Keratinocyte (primary cell): ENCODE data around the gene CFAP299. TPM values are rescaled to one million over a fixed set of nuclear protein-coding genes. Genes with fewer than 3 reads are reported as not detected.

Experiments used
- DNase-seq: peaks from one replicate; pipeline ENCODE4 v3.0.0-alpha.2; 2011; ENCODE audit warnings: low read depth, missing footprints, low spot score
- FAIRE-seq: peaks from 2 replicates; lab custom pipeline; 2011; peaks lifted over from hg19 to GRCh38; lab: Jason Lieb, UNC
- H2AFZ ChIP-seq: 2 replicates; pipeline ENCODE4 v1.6.0; 2012; ENCODE audit warnings: low read length, control low read depth, inconsistent platforms; ENCODE audit not compliant: control insufficient read depth
- H3K27ac ChIP-seq: 2 replicates; pipeline ENCODE4 v1.5.1; 2011; ENCODE audit warnings: low read length; ENCODE audit not compliant: control insufficient read depth, insufficient read depth
- H3K27me3 ChIP-seq: 3 replicates; pipeline ENCODE4 v1.6.0; 2011; ENCODE audit warnings: low read length; ENCODE audit not compliant: control insufficient read depth, insufficient read depth; ENCODE audit errors: extremely low read depth
- H3K36me3 ChIP-seq, 2 experiments: 2 replicates in 1 of 2; 3 replicates in 1 of 2; pipeline ENCODE4 v1.5.1; 2011; ENCODE audit warnings: low read length in 2 of 2, mild to moderate bottlenecking in 1 of 2; ENCODE audit not compliant: control insufficient read depth in 2 of 2, insufficient read depth in 2 of 2; ENCODE audit errors: extremely low read depth in 1 of 2
- H3K4me1 ChIP-seq: 3 replicates; pipeline ENCODE4 v1.5.1; 2011; ENCODE audit warnings: low read length; ENCODE audit not compliant: control insufficient read depth, insufficient read depth; ENCODE audit errors: extremely low read depth
- H3K4me2 ChIP-seq: 3 replicates; pipeline ENCODE4 v1.6.0; 2011; ENCODE audit warnings: low read depth, low read length; ENCODE audit not compliant: control insufficient read depth, insufficient read depth; ENCODE audit errors: extremely low read depth
- H3K4me3 ChIP-seq, 3 experiments: fragments of 200-600 bp in 1 of 3; sonication (generic) in 1 of 3; 2 replicates in 2 of 3; 3 replicates in 1 of 3; pipeline ENCODE4 v1.5.1; 2011 to 2016; ENCODE audit warnings: low read length in 3 of 3, mild to moderate bottlenecking in 3 of 3, control low read depth in 2 of 3, inconsistent platforms in 1 of 3, low read depth in 1 of 3, mixed read lengths in 1 of 3, mixed run types in 1 of 3, moderate library complexity in 1 of 3; ENCODE audit not compliant: control insufficient read depth in 2 of 3, insufficient read depth in 2 of 3; ENCODE audit errors: extremely low read depth in 1 of 3
- H3K79me2 ChIP-seq: 2 replicates; pipeline ENCODE4 v1.6.0; 2012; ENCODE audit warnings: low read length; ENCODE audit not compliant: control insufficient read depth, insufficient read depth
- H3K9ac ChIP-seq: 3 replicates; pipeline ENCODE4 v1.6.0; 2011; ENCODE audit warnings: low read length; ENCODE audit not compliant: control insufficient read depth, insufficient read depth; ENCODE audit errors: extremely low read depth
- H3K9me1 ChIP-seq: 3 replicates; pipeline ENCODE4 v1.6.0; 2011; ENCODE audit warnings: low read length; ENCODE audit not compliant: control insufficient read depth, insufficient read depth; ENCODE audit errors: extremely low read depth
- H3K9me3 ChIP-seq: 2 replicates; pipeline ENCODE4 v1.5.1; 2012; ENCODE audit warnings: low read depth, low read length; ENCODE audit not compliant: control insufficient read depth
- H4K20me1 ChIP-seq: 3 replicates; pipeline ENCODE4 v1.6.0; 2011; ENCODE audit warnings: low read length; ENCODE audit not compliant: control insufficient read depth, insufficient read depth; ENCODE audit errors: extremely low read depth
- CTCF ChIP-seq, 3 experiments: IDR thresholded peaks in 1 of 3; conservative IDR thresholded peaks in 1 of 3; optimal IDR thresholded peaks in 1 of 3; 2 replicates in 2 of 3; 3 replicates in 1 of 3; pipeline versions ENCODE3 to v1.5.1; 2011; ENCODE audit warnings: low read length in 3 of 3, mild to moderate bottlenecking in 3 of 3, moderate library complexity in 2 of 3, control low read depth in 1 of 3, inconsistent platforms in 1 of 3; ENCODE audit not compliant: insufficient read depth in 2 of 3; ENCODE audit errors: extremely low read depth in 1 of 3
- EZH2 ChIP-seq: IDR thresholded peaks from one replicate; pipeline ENCODE4 v1.6.1; 2012; ENCODE audit warnings: inconsistent platforms, mild to moderate bottlenecking, low read length, moderate library complexity
- dilution Hi-C: fragments of 300-500 bp; cut with MboI; formaldehyde crosslinking; loops from one replicate; pipeline ENCODE4 v1.7.0; 2020; ENCODE audit warnings: low sequenced_read_pairs; ENCODE audit not compliant: extremely low pct_ligation_motif_present
- polyA plus RNA-seq, 5 experiments: library from polyadenylated mRNA; depleted of rRNA in 3 of 5; stranded (reverse) in 3 of 5; stranded (forward) in 1 of 5; unstranded in 1 of 5; fragments of >200 nt; gene quantifications; 1 replicate in 1 of 5; 2 replicates in 3 of 5; 3 replicates in 1 of 5; pipeline versions ENCODE4 v1.2.1 to v1.2.3, GENCODE V29; 2011 to 2012; ENCODE audit warnings: missing spikeins in 2 of 5, low read depth in 1 of 5, low replicate concordance in 1 of 5

Gene CFAP299
- polyA plus RNA-seq, 1 donor (not counting 4 experiments of a cell fraction or from before 2014, with no cell fraction given) = 0.14 TPM

GRCh38 chr4:80475798-80476197, 140.3 kb downstream of the CFAP299 start:
- H3K27me3 ChIP-seq = no peaks in the 10 kb centered on the region
- H3K9me3 ChIP-seq = no peaks in the 10 kb centered on the region
- H3K27ac ChIP-seq = no peak overlapping the region
- no peak overlapping the region for H3K9ac ChIP-seq
- TF ChIP-seq CTCF (optimal IDR thresholded peaks at IDR 0.05 in 1 of 3, IDR thresholded peaks at IDR 0.05 in 1 of 3, conservative IDR thresholded peaks at IDR 0.05 in 1 of 3; ENCODE audit: extremely low read depth in 1 of 3, insufficient read depth in 2 of 3, low read length in 3 of 3) (no peak), EZH2 (no peak)
- H3K4me2 ChIP-seq = no peak overlapping the region
- no peak overlapping the region for H2AFZ ChIP-seq
- H3K36me3 ChIP-seq = no peaks in the 10 kb centered on the region
- dilution Hi-C loops = no loop called here
- no peaks in the 10 kb centered on the region for H3K79me2 ChIP-seq
- DNase-seq (no peak), FAIRE-seq (no peak)
- H3K4me1 ChIP-seq = no peaks in the 10 kb centered on the region
- H3K4me3 ChIP-seq = no peak overlapping the region
- no peaks in the 10 kb centered on the region for H4K20me1 ChIP-seq
- no peaks in the 10 kb centered on the region for H3K9me1 ChIP-seq

GRCh38 chr4:80484712-80485111, 149.2 kb downstream of the CFAP299 start:
- no peaks in the 10 kb centered on the region for H3K79me2 ChIP-seq
- H3K9me1 ChIP-seq = no peaks in the 10 kb centered on the region
- H3K4me3 ChIP-seq = no peak overlapping the region
- no peaks in the 10 kb centered on the region for H4K20me1 ChIP-seq
- H3K36me3 ChIP-seq = no peaks in the 10 kb centered on the region
- no peaks in the 10 kb centered on the region for H3K27me3 ChIP-seq
- no peak overlapping the region for H2AFZ ChIP-seq
- no peaks in the 10 kb centered on the region for H3K4me1 ChIP-seq
- dilution Hi-C loops = no loop called here
- TF ChIP-seq EZH2 (no peak), CTCF (optimal IDR thresholded peaks at IDR 0.05 in 1 of 3, IDR thresholded peaks at IDR 0.05 in 1 of 3, conservative IDR thresholded peaks at IDR 0.05 in 1 of 3; ENCODE audit: extremely low read depth in 1 of 3, insufficient read depth in 2 of 3, low read length in 3 of 3) (no peak)
- FAIRE-seq (no peak), DNase-seq (no peak)
- no peak overlapping the region for H3K4me2 ChIP-seq
- H3K27ac ChIP-seq = no peak overlapping the region
- H3K9me3 ChIP-seq = no peaks in the 10 kb centered on the region
- H3K9ac ChIP-seq = no peak overlapping the region
